H1 (cell line): ENCODE measurements around the gene CCDC180. TPM values are rescaled to one million over a fixed set of nuclear protein-coding genes. Genes with fewer than 3 reads are reported as not detected.

Source experiments
- CTCF ChIA-PET: fragments of 300-600 bp; sonication (Branson Sonifier 250); formaldehyde crosslinking; loops from one replicate; lab custom pipeline; 2021; ENCODE audit not compliant: partially characterized antibody; lab: Charles Lee
- POLR2A ChIA-PET: fragments of 300-600 bp; sonication (Branson Sonifier 250); formaldehyde crosslinking; loops from one replicate; lab custom pipeline; 2021; ENCODE audit warnings: inconsistent platforms; ENCODE audit not compliant: partially characterized antibody; lab: Charles Lee
- DNase-seq, 2 experiments: peaks; one replicate each; pipeline versions ENCODE4 v3.0.0 to v3.0.0-alpha.2; 2010 to 2022; ENCODE audit warnings: low spot score in 2 of 2, low read depth in 1 of 2, mixed read lengths in 1 of 2
- FAIRE-seq: peaks from 2 replicates; lab custom pipeline; 2011; peaks lifted over from hg19 to GRCh38; lab: Jason Lieb, UNC
- H2AFZ ChIP-seq: 2 replicates; pipeline ENCODE4 v1.8.1; 2012; ENCODE audit warnings: low read length, inconsistent platforms
- H2AK5ac ChIP-seq: 2 replicates; pipeline ENCODE4 v1.6.1; 2013; ENCODE audit warnings: low read depth, low read length
- H2BK120ac ChIP-seq: replicated peaks from 2 replicates; pipeline ENCODE3; 2013; ENCODE audit warnings: low read depth, low read length, inconsistent platforms
- H2BK12ac ChIP-seq: 2 replicates; pipeline ENCODE4 v1.6.1; 2013; ENCODE audit warnings: low read depth, low read length
- H2BK15ac ChIP-seq: 2 replicates; pipeline ENCODE4 v1.6.1; 2013; ENCODE audit warnings: low read length
- H2BK20ac ChIP-seq: 2 replicates; pipeline ENCODE4 v1.6.1; 2013; ENCODE audit warnings: low read length
- H2BK5ac ChIP-seq: 2 replicates; pipeline ENCODE4 v1.6.1; 2013; ENCODE audit warnings: low read depth, low read length
- H3K14ac ChIP-seq: 2 replicates; pipeline ENCODE4 v1.6.1; 2013; ENCODE audit warnings: inconsistent platforms; ENCODE audit not compliant: insufficient read length
- H3K18ac ChIP-seq: 2 replicates; pipeline ENCODE4 v1.6.1; 2013; ENCODE audit warnings: low read length; ENCODE audit errors: extremely low read depth
- H3K23ac ChIP-seq: 2 replicates; pipeline ENCODE4 v1.6.1; 2013; ENCODE audit warnings: inconsistent platforms; ENCODE audit not compliant: insufficient read length
- H3K23me2 ChIP-seq: 2 replicates; pipeline ENCODE4 v1.6.1; 2013; ENCODE audit warnings: low read depth, low read length
- H3K27ac ChIP-seq: 2 replicates; pipeline ENCODE4 v1.6.1; 2011; ENCODE audit warnings: low read depth, low read length, inconsistent platforms
- H3K27me3 ChIP-seq, 4 experiments: replicated peaks in 1 of 4; 1 replicate in 1 of 4; 2 replicates in 3 of 4; pipeline versions ENCODE4 v1.6.1 to v1.8.1; 2011 to 2013; ENCODE audit warnings: low read length in 3 of 4, mild to moderate bottlenecking in 3 of 4, inconsistent platforms in 2 of 4, mixed read lengths in 2 of 4, moderate library complexity in 1 of 4; ENCODE audit not compliant: control insufficient read depth in 3 of 4, insufficient read depth in 3 of 4; ENCODE audit errors: extremely low read depth in 1 of 4
- H3K36me3 ChIP-seq, 4 experiments: 2 replicates each; pipeline versions ENCODE4 v1.6.1 to v1.8.1; 2011 to 2013; ENCODE audit warnings: mild to moderate bottlenecking in 4 of 4, low read length in 3 of 4, moderate library complexity in 2 of 4, control low read depth in 1 of 4, inconsistent platforms in 1 of 4; ENCODE audit not compliant: insufficient read depth in 4 of 4, control insufficient read depth in 2 of 4
- H3K4ac ChIP-seq: replicated peaks from 2 replicates; pipeline ENCODE3; 2013; ENCODE audit warnings: low read length, low read depth, mixed read lengths, inconsistent platforms; ENCODE audit not compliant: insufficient read length
- H3K4me1 ChIP-seq, 4 experiments: replicated peaks in 1 of 4; 1 replicate in 1 of 4; 2 replicates in 3 of 4; pipeline versions ENCODE4 v1.6.1 to v1.8.1; 2011 to 2013; ENCODE audit warnings: low read length in 3 of 4, inconsistent platforms in 2 of 4, mixed read lengths in 1 of 4; ENCODE audit not compliant: insufficient read depth in 4 of 4, control insufficient read depth in 3 of 4
- H3K4me2 ChIP-seq, 2 experiments: 2 replicates each; pipeline versions ENCODE4 v1.6.1 to v1.8.1; 2011 to 2013; ENCODE audit warnings: low read depth in 2 of 2, low read length in 2 of 2, control low read depth in 1 of 2, inconsistent platforms in 1 of 2, mild to moderate bottlenecking in 1 of 2; ENCODE audit not compliant: insufficient read depth in 1 of 2
- H3K4me3 ChIP-seq, 4 experiments: fragments of 200-600, 300-600 bp in 1 of 4; sonication (generic), shearing (Covaris generic), sonication (Bioruptor Twin) in 1 of 4; 2 replicates each; pipeline versions ENCODE4 v1.5.1 to v1.8.1; 2011 to 2016; ENCODE audit warnings: low read length in 4 of 4, low read depth in 3 of 4, control low read depth in 2 of 4, inconsistent platforms in 2 of 4, mild to moderate bottlenecking in 2 of 4, mixed read lengths in 1 of 4, moderate library complexity in 1 of 4; ENCODE audit not compliant: insufficient read depth in 2 of 4; ENCODE audit errors: extremely low read depth in 1 of 4
- H3K56ac ChIP-seq: replicated peaks from 2 replicates; pipeline ENCODE3; 2013; ENCODE audit warnings: low read depth, mild to moderate bottlenecking, mixed read lengths, low read length, inconsistent platforms; ENCODE audit not compliant: insufficient read length
- H3K79me1 ChIP-seq: 2 replicates; pipeline ENCODE4 v1.6.1; 2013; ENCODE audit warnings: low read depth, low read length, control low read depth
- H3K79me2 ChIP-seq, 2 experiments: 2 replicates each; pipeline versions ENCODE4 v1.6.1 to v1.8.1; 2012 to 2013; ENCODE audit warnings: low read length in 2 of 2, mild to moderate bottlenecking in 2 of 2, inconsistent platforms in 1 of 2; ENCODE audit not compliant: insufficient read depth in 2 of 2, control insufficient read depth in 1 of 2
- H3K9ac ChIP-seq, 4 experiments: replicated peaks in 1 of 4; 1 replicate in 1 of 4; 2 replicates in 3 of 4; pipeline versions ENCODE4 v1.6.1 to v1.8.1; 2011 to 2013; ENCODE audit warnings: low read depth in 3 of 4, low read length in 3 of 4, control low read depth in 2 of 4, mild to moderate bottlenecking in 2 of 4, moderate library complexity in 2 of 4, inconsistent platforms in 1 of 4; ENCODE audit errors: extremely low read depth in 1 of 4
- H3K9me3 ChIP-seq, 2 experiments: 2 replicates each; pipeline versions ENCODE4 v1.6.1 to v1.8.1; 2012 to 2013; ENCODE audit warnings: mild to moderate bottlenecking in 2 of 2, moderate library complexity in 2 of 2, control low read depth in 1 of 2, inconsistent platforms in 1 of 2, low read depth in 1 of 2, low read length in 1 of 2, mixed read lengths in 1 of 2; ENCODE audit not compliant: insufficient read depth in 2 of 2
- H4K20me1 ChIP-seq, 2 experiments: replicated peaks in 1 of 2; 2 replicates each; pipeline versions ENCODE3 to v1.8.1; 2011 to 2013; ENCODE audit warnings: inconsistent platforms in 2 of 2, low read length in 2 of 2, mild to moderate bottlenecking in 1 of 2; ENCODE audit not compliant: insufficient read depth in 2 of 2, control insufficient read depth in 1 of 2
- H4K5ac ChIP-seq: 2 replicates; pipeline ENCODE4 v1.6.1; 2013; ENCODE audit warnings: low read length, low read depth, mixed read lengths, inconsistent platforms; ENCODE audit not compliant: insufficient read length
- H4K8ac ChIP-seq: 2 replicates; pipeline ENCODE4 v1.8.0; 2013; ENCODE audit warnings: mild to moderate bottlenecking, moderate library complexity, low read length, inconsistent platforms; ENCODE audit not compliant: insufficient read depth; ENCODE audit errors: extremely low read depth
- H4K91ac ChIP-seq: replicated peaks from 2 replicates; pipeline ENCODE3; 2013; ENCODE audit warnings: low read length, mixed read lengths, inconsistent platforms; ENCODE audit not compliant: insufficient read length
- BACH1 ChIP-seq: IDR thresholded peaks from 2 replicates; pipeline ENCODE4 v1.6.1; 2012; ENCODE audit warnings: low read length, improper control_type of control experiment
- BCL11A ChIP-seq, 2 experiments: IDR thresholded peaks; one replicate each; pipeline ENCODE4 v1.6.1; 2011; ENCODE audit warnings: low read depth in 2 of 2, low read length in 2 of 2, mild to moderate bottlenecking in 2 of 2
- CTBP2 ChIP-seq: IDR thresholded peaks from 2 replicates; pipeline ENCODE4 v1.7.0; 2011; ENCODE audit warnings: borderline replicate concordance, mild to moderate bottlenecking, moderate library complexity, mixed read lengths, low read length; ENCODE audit not compliant: insufficient read depth, insufficient read length
- FOSL1 ChIP-seq: IDR thresholded peaks from 2 replicates; pipeline ENCODE4 v1.6.1; 2011; ENCODE audit warnings: mild to moderate bottlenecking, low read depth, low read length, moderate library complexity; ENCODE audit not compliant: insufficient read depth
- GABPA ChIP-seq: IDR thresholded peaks from 2 replicates; pipeline ENCODE4 v1.6.1; 2011; ENCODE audit warnings: mild to moderate bottlenecking, low read length, moderate library complexity, borderline replicate concordance; ENCODE audit not compliant: insufficient read depth
- KDM4A ChIP-seq: IDR thresholded peaks from one replicate; pipeline ENCODE4 v1.7.1; 2012; ENCODE audit warnings: low read depth, mild to moderate bottlenecking, moderate library complexity, low read length, inconsistent platforms; ENCODE audit not compliant: severe bottlenecking
- NRF1 ChIP-seq: IDR thresholded peaks from 2 replicates; pipeline ENCODE4 v1.6.1; 2011; ENCODE audit warnings: mild to moderate bottlenecking, low read depth, low read length, improper control_type of control experiment
- POLR2A ChIP-seq, 2 experiments: IDR thresholded peaks; 1 replicate in 1 of 2; 2 replicates in 1 of 2; pipeline ENCODE4 v1.6.1; 2011; ENCODE audit warnings: low read depth in 2 of 2, low read length in 2 of 2, mild to moderate bottlenecking in 2 of 2; ENCODE audit errors: control extremely low read depth in 1 of 2
- RAD21 ChIP-seq, 2 experiments: IDR thresholded peaks in 1 of 2; conservative IDR thresholded peaks in 1 of 2; 2 replicates each; pipeline ENCODE4 v1.6.1; 2011; ENCODE audit warnings: low read depth in 2 of 2, low read length in 2 of 2, improper control_type of control experiment in 1 of 2, inconsistent platforms in 1 of 2, mild to moderate bottlenecking in 1 of 2, moderate library complexity in 1 of 2
- SP4 ChIP-seq: IDR thresholded peaks from 2 replicates; pipeline ENCODE4 v1.6.1; 2012; ENCODE audit warnings: low read length, inconsistent platforms
- WGBS, 2 experiments: shearing (Covaris generic) in 1 of 2; methylation state at CpG; one replicate each; pipeline versions ENCODE4 v1.1.6 to v1.1.7; 2013 to 2015; ENCODE audit warnings: low lambda C conversion rate in 2 of 2, mixed read lengths in 2 of 2, inconsistent platforms in 1 of 2, low coverage in 1 of 2, missing lambda C conversion rate in 1 of 2; ENCODE audit not compliant: insufficient replicate concordance in 2 of 2, insufficient coverage in 1 of 2, insufficient read length in 1 of 2; ENCODE audit errors: extremely low coverage in 1 of 2, missing lambda C conversion rate in 1 of 2; 5-methylcytosine and 5-hydroxymethylcytosine counted together
- polyA plus RNA-seq, 7 experiments: library from polyadenylated mRNA; depleted of rRNA in 3 of 7; stranded (reverse) in 5 of 7; unstranded in 2 of 7; fragments of >200 nt in 5 of 7; fragments of 200-250 nt in 2 of 7; gene quantifications; 1 replicate in 5 of 7; 2 replicates in 1 of 7; 4 replicates in 1 of 7; pipeline versions ENCODE4 v1.2.1 to v1.2.3, GENCODE V29; 2011 to 2013; ENCODE audit warnings: missing spikeins in 2 of 7, mixed read lengths in 2 of 7
- total RNA-seq: library from RNA; stranded (reverse); fragmentation: NEBNext Ultra II Directional; extraction: Animal tissue kit (Norgen Biotek cat#: 25700); gene quantifications from 2 replicates; pipeline ENCODE4 v1.2.1, GENCODE V29; 2021
- TF ChIP-seq, protein P1 (sequence below): IDR thresholded peaks from 2 replicates; pipeline ENCODE4 v1.6.1; 2011; ENCODE audit warnings: low read depth, mild to moderate bottlenecking, low read length; ENCODE audit not compliant: insufficient read depth

Gene CCDC180
- total and polyA plus RNA-seq, 2 of the 8 experiments (the other 6 are each of a cell fraction or from before 2014, with no cell fraction given) = 2.6 to 8.2 TPM

DNA sequence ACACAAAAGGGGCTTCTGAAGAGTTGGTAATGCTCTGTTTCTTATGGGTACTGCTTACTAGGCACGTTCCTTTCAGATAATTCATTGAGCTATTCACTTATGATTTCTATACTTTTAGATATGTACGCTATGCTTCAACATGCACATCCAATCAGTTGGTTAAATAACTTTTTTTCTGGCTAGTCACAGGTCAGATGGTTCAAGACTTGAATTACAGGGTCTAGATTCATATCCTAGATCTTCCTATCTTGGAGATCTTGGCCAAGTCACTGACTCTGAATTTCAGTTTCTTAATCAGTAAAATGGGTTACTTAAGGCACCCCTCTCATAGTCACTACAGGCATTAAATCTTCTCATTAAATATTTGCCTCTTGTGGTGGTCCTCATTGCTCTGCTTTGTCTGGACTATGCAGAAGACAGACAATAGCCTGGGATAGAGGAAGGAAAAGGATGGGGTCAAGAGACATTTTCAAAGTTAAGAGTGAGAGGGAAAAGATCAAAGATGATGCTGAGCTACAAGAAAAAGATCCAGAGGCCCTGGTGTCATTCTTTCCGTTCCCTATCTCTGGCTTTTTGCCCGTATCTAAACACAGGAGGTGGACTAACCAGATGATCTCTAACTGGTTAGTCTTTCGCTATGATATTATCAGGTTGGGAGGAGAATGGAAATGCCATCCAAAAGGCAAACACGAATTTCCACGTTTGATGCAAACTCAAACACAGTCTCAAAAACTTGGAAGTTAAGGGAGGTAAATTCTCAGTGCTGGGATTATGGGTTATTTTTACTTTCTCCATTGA lies 1.8 kb upstream of the CCDC180 start:
- Histone ChIP-seq H2BK5ac (no peak overlapping the region), H3K23ac (no peak overlapping the region), H2BK120ac (no peak overlapping the region), H4K20me1 (peaks cover 0 to 2% of the 10 kb centered on the region in 2 experiments), H2AFZ (no peak overlapping the region), H3K56ac (no peak overlapping the region), H2BK20ac (no peak overlapping the region), H2BK15ac (no peak overlapping the region), H3K4me3 (no peak overlapping the region), H2BK12ac (no peak overlapping the region), H3K9ac (no peak overlapping the region), H4K5ac (no peak overlapping the region), H4K8ac (no peak overlapping the region), H3K79me1 (no peaks in the 10 kb centered on the region), H3K4me1 (peaks cover 0 to 11% (median 4%) of the 10 kb centered on the region in 4 experiments; a peak in 5 of 7 replicates), H3K4me2 (no peak overlapping the region), H3K27ac (no peak overlapping the region), H3K79me2 (no peaks in the 10 kb centered on the region), H4K91ac (no peak overlapping the region), H2AK5ac (no peak overlapping the region), H3K4ac (no peak overlapping the region), H3K9me3 (no peaks in the 10 kb centered on the region), H3K18ac (no peak overlapping the region), H3K23me2 (no peaks in the 10 kb centered on the region; the same call in 1 of the 2 replicates), H3K27me3 (no peaks in the 10 kb centered on the region), H3K14ac (no peak overlapping the region), H3K36me3 (no peaks in the 10 kb centered on the region)
- CTCF ChIA-PET = interaction anchor here (1.2 kb wide), 2 partner anchors 18 to 76 kb away, joined by 3 read pairs; no protein-coding TSS in a partner anchor
- DNase-seq (no peak), FAIRE-seq (no peak)
- WGBS, 2 experiments = 91% methylated on average over 7 of the region's 7 CpGs; no CpG with 5 or more reads in 1 of the 2 experiments
- POLR2A ChIA-PET = interaction anchor here (0.7 to 3.2 kb wide), 7 partner anchors 11 to 87 kb away, joined by 3 to 15 read pairs (median 3); no protein-coding TSS in a partner anchor
- TF ChIP-seq, protein P1, sequence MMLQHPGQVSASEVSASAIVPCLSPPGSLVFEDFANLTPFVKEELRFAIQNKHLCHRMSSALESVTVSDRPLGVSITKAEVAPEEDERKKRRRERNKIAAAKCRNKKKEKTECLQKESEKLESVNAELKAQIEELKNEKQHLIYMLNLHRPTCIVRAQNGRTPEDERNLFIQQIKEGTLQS = no peak
- TF ChIP-seq CTBP2 (no peak), SP4 (no peak), BACH1 (no peak), POLR2A (IDR thresholded peaks at IDR 0.05; ENCODE audit: control extremely low read depth in 1 of 2, low read depth in 2 of 2, low read length in 2 of 2) (no peak), RAD21 (IDR thresholded peaks at IDR 0.05 in 1 of 2, conservative IDR thresholded peaks at IDR 0.05 in 1 of 2; ENCODE audit: low read depth in 2 of 2, low read length in 2 of 2) (no peak), KDM4A (no peak), GABPA (no peak), FOSL1 (no peak), BCL11A (IDR thresholded peaks at IDR 0.05; ENCODE audit: low read depth in 2 of 2, low read length in 2 of 2) (no peak), NRF1 (no peak)
